Measurements from ENCODE around the gene ADAMTS16. TPM values are rescaled to one million over a fixed set of nuclear protein-coding genes. Genes with fewer than 3 reads are reported as not detected.

The ADAMTS16 gene
- total and polyA plus RNA-seq, 9 of the 15 experiments (the other 6 are each of a cell fraction or from before 2014, with no cell fraction given), result not detected

- TF ChIP-seq, protein P1, sequence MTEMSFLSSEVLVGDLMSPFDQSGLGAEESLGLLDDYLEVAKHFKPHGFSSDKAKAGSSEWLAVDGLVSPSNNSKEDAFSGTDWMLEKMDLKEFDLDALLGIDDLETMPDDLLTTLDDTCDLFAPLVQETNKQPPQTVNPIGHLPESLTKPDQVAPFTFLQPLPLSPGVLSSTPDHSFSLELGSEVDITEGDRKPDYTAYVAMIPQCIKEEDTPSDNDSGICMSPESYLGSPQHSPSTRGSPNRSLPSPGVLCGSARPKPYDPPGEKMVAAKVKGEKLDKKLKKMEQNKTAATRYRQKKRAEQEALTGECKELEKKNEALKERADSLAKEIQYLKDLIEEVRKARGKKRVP (CRISPR knock-in tag; IDR thresholded peaks at IDR 0.05), result no peak
- peak; percentile 28; the same call in 1 of the 2 replicates for TF ChIP-seq CXXC5 (CRISPR knock-in tag; IDR thresholded peaks at IDR 0.05)
- no peak for TF ChIP-seq RFX1 (IDR thresholded peaks at IDR 0.05)
- no peak for TF ChIP-seq HDGF (IDR thresholded peaks at IDR 0.05)
- TF ChIP-seq ZBTB7A (IDR thresholded peaks at IDR 0.05; ENCODE audit: borderline replicate concordance, control insufficient read depth, low read depth, low read length), result no peak
Measured at GRCh38 chr5:5340206-5340729, 200.1 kb downstream of the ADAMTS16 start (continued).

- in situ Hi-C loops (cut with MboI), result no loop called here
- H3K4me1 ChIP-seq (replicated peaks in 1 of 2; ENCODE audit: control insufficient read depth in 2 of 2, insufficient read depth in 2 of 2, low read length in 2 of 2), result peaks cover 0 to 9% of the 10 kb centered on the region in 2 experiments; a peak in 3 of 5 replicates
- intact Hi-C loops (cut with micrococcal nuclease), result no loop called here
Measured at GRCh38 chr5:5341531-5342292, 201.6 kb downstream of the ADAMTS16 start.

More at GRCh38 chr5:5341531-5342292, 201.6 kb downstream of the ADAMTS16 start:
- no peak overlapping the region for H3K4me2 ChIP-seq (ENCODE audit: insufficient read depth, low read length)
- no peak for DNase-seq (ENCODE audit: extremely low read depth in 1 of 4, low spot score in 3 of 4)
- no TSS peak for BruUV-seq (replicated peaks)
- ChIA-PET POLR2A (no interaction called here), CTCF (ENCODE audit: low intra/inter-chr PET ratio) (no interaction called here)
- H2AFZ ChIP-seq (ENCODE audit: low read depth, low read length), result no peak overlapping the region
- TF ChIP-seq, protein P2, sequence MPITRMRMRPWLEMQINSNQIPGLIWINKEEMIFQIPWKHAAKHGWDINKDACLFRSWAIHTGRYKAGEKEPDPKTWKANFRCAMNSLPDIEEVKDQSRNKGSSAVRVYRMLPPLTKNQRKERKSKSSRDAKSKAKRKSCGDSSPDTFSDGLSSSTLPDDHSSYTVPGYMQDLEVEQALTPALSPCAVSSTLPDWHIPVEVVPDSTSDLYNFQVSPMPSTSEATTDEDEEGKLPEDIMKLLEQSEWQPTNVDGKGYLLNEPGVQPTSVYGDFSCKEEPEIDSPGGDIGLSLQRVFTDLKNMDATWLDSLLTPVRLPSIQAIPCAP (CRISPR knock-in tag; IDR thresholded peaks at IDR 0.05; ENCODE audit: borderline replicate concordance), result no peak
- no peak for TF ChIP-seq MTA2 (IDR thresholded peaks at IDR 0.05; ENCODE audit: low read depth)
- no peak for TF ChIP-seq CBX5 (IDR thresholded peaks at IDR 0.05; ENCODE audit: borderline replicate concordance, low read depth)
- TF ChIP-seq ZNF583 (CRISPR knock-in tag; IDR thresholded peaks at IDR 0.05), result no peak
- TF ChIP-seq ATF6 (CRISPR knock-in tag; IDR thresholded peaks at IDR 0.05), result no peak
- TF ChIP-seq ZNF695 (CRISPR knock-in tag; IDR thresholded peaks at IDR 0.05), result no peak
- TF ChIP-seq HNRNPK (IDR thresholded peaks at IDR 0.05; ENCODE audit: low read depth, low read length, poor library complexity, severe bottlenecking), result no peak
- no peak for TF ChIP-seq ZNF507 (tag; conservative IDR thresholded peaks at IDR 0.05)
- TF ChIP-seq CREB3L1 (IDR thresholded peaks at IDR 0.05; ENCODE audit: borderline replicate concordance, low read depth), result no peak
- no peaks in the 10 kb centered on the region for H4K20me1 ChIP-seq (replicated peaks; ENCODE audit: control insufficient read depth, insufficient read depth, low read length)
- ATAC-seq, result no peak
- no peak overlapping the region for H3K9ac ChIP-seq (ENCODE audit: insufficient read depth in 1 of 2, low read depth in 2 of 2, low read length in 2 of 2)
- no peaks in the 10 kb centered on the region for H3K9me1 ChIP-seq (ENCODE audit: control insufficient read depth, insufficient read depth, low read length)
- H3K27ac ChIP-seq (ENCODE audit: extremely low read depth, low read depth, low read length), result no peak overlapping the region
- H3K9me3 ChIP-seq (replicated peaks; ENCODE audit: control insufficient read depth, insufficient read depth, low read depth, low read length), result no peaks in the 10 kb centered on the region
- H3K4me3 ChIP-seq, result no peak overlapping the region
- H3K27me3 ChIP-seq (ENCODE audit: control insufficient read depth in 2 of 2, insufficient read depth in 2 of 2, low read length in 2 of 2), result peaks cover 0 to 15% of the 10 kb centered on the region in 2 experiments; a peak in 2 of 5 replicates
- 17% methylated on average over 10 of the region's 10 CpGs for WGBS (ENCODE audit: insufficient coverage, low coverage, missing lambda C conversion rate)
- no peaks in the 10 kb centered on the region for H3K79me2 ChIP-seq (ENCODE audit: control insufficient read depth, insufficient read depth, low read length)
- no peaks in the 10 kb centered on the region for H3K36me3 ChIP-seq (ENCODE audit: control insufficient read depth, insufficient read depth, low read length)
- FAIRE-seq, result no peak
